SHP77 (cell line): ENCODE data around the gene WNT1.

ENCODE experiments used
- DNase-seq, 2 experiments: peaks; one replicate each; lab custom pipeline; 2025; lab: John Stamatoyannopoulos, UW

WNT1 gene

GRCh38 chr12:48980953-48981756 lies 3.0 kb downstream of the WNT1 start:
- DNase-seq: no peak

- DNase-seq: no peak
Observed at GRCh38 chr12:48981757-48982157, 3.6 kb downstream of the WNT1 start.

GRCh38 chr12:48982397-48983080 lies 4.4 kb downstream of the WNT1 start:
- no peak for DNase-seq

GRCh38 chr12:48985475-48985897 lies 7.4 kb downstream of the WNT1 start:
- DNase-seq: no peak

- peak in 1 of 2 experiments; percentile 16 for DNase-seq
Observed at GRCh38 chr12:48985901-48986300, 7.8 kb downstream of the WNT1 start.

GRCh38 chr12:48986720-48987291 lies 8.7 kb downstream of the WNT1 start:
- DNase-seq: no peak

DNA sequence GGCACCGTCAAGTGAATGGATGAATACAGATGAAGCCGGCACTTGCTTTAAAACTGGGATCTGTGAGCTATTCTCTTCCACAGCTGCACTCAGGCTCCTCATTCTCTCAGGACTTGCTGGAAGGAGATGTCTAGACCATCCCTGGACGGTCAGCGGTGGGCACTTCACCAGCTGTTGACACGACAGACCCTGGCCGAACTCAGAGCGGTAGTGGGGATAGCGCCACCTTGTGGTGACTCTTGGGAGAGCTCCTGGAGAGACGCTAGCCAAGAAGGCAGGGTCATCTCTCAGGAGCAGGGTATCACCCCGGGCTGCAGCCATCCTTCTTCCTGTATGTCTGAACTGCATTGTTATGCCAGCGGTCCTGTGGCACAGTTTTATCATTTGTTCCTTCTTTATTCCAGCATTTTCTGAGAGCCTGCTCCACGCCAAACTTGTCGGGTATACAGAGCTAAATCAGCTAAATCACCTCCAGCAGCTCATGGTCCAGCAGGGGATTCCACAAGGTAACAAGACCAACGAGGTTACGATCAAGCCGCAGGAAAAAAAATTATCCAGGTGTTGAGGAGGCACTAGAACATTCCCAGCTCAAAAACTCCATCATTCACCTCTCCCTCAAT lies 10.0 kb downstream of the WNT1 start:
- peak; percentile 24 to 29 for DNase-seq

DNA sequence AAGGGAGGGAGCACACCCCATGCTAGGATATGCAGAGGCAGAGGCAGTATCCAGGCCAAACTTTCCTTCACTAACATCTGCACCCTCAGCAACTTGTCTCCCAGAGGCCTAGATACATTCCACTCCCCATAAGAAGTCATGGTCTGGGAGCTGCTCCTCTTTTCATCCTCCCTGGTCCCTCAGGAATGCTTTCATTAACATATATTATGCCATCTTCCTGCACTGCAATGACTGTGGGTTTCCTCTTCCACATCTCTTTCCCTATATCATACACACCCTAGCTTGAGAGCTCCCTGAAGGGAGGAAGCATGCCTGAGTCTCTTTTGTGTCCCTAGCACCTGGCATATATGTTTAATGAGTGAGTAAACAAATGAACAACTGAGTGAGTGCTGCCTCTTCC lies 12.4 kb downstream of the WNT1 start:
- peak in 1 of 2 experiments; percentile 41 for DNase-seq

- DNase-seq: no peak
Observed at GRCh38 chr12:48991247-48992050, 13.3 kb downstream of the WNT1 start.

DNA sequence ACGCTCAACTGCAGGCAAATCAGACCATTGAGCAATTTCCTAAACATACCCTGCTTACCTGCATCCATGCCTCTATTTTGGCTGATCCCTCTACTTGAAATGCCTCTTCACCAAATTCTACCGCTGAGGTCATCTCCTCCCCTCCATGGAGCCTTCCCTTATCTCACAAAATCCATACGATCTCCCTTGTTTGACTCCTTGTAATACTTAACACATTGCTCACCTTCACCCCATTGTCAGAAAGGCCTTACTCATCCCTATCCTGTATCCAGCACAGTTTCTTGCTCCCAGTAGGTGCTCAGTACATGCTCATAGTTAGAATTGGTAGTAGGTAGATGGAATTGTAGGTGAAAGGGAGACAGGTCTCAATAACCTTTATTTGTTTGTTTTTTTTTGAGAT lies 15.7 kb downstream of the WNT1 start:
- no peak for DNase-seq

GRCh38 chr12:48994224-48995085 lies 16.3 kb downstream of the WNT1 start:
- no peak for DNase-seq

GRCh38 chr12:48995086-48995879 lies 17.2 kb downstream of the WNT1 start:
- peak; percentile 78 to 83 for DNase-seq

GRCh38 chr12:48996794-48997718 lies 18.9 kb downstream of the WNT1 start:
- DNase-seq: peak; percentile 70 to 82

- DNase-seq: peak; percentile 62 to 64
Observed at GRCh38 chr12:48997719-48998496, 19.8 kb downstream of the WNT1 start.

GRCh38 chr12:48998497-48999353 lies 20.6 kb downstream of the WNT1 start:
- peak in 1 of 2 experiments; percentile 64 for DNase-seq

DNA sequence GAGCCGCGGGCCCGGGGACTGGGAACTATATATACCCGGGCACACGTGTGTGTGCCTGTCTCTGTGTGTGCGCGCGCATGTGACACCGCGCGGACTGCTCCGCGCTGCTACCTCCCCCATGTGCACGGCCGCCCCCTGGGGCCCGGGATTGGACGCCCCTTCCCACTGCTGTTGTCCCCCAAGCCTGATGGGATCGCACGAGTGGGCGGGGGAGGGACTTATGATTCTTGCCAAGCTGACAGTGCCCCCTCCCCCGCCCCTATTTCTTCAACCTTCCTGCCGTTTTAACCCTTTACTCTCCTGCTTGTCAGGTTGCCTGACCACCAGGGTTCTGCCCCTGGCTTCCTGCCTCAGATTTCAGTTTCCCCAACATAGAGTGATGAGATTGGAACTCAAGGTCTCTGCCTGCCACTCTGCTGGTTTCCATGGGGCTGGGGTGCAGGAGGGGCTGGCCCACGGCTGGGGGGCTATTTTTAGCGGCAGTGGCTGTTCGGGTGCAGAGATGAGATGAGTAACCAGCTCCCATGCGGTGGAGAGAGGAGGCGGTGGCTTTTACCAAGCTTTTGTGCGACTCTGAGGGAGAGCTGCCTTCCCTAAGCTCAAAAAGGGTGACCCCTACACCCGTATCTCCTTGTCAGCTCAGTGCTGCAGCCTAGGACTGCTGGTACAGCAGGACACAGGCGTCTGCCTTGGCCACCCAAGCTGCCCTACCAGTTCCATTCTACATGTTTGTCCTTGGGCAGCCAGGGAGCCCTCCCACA lies 21.4 kb downstream of the WNT1 start, which contains the start of gene DDN:
DDN (minus strand) TSS at position 5 of the 761 bp plus-strand sequence. CDS start 88 bp downstream, outside the sequence.
- DNase-seq: peak; percentile 36 to 65
